K562 (cell line): ENCODE measurements around the gene CNTN2. TPM values are rescaled to one million over a fixed set of nuclear protein-coding genes. Genes with fewer than 3 reads are reported as not detected.

Source experiments
- COPS2 ChIP-seq: fragments of 450-650 bp; conservative IDR thresholded peaks from 2 replicates; pipeline ENCODE4 v1.6.1; 2016; ENCODE audit warnings: mild to moderate bottlenecking, moderate library complexity
- CREM ChIP-seq: IDR thresholded peaks from 2 replicates; pipeline ENCODE4 v1.6.1; 2014; ENCODE audit warnings: antibody characterized with exemption, low read depth
- ETV1 ChIP-seq: fragments of 450-650 bp; conservative IDR thresholded peaks from 2 replicates; pipeline ENCODE4 v1.6.1; 2016; ENCODE audit warnings: missing genetic modification characterization, control low read depth, low read depth, missing compliant biosample characterization
- KDM1A ChIP-seq, 2 experiments: fragments of 450-650 bp; IDR thresholded peaks; 2 replicates each; pipeline ENCODE4 v1.6.1; 2016; ENCODE audit warnings: mild to moderate bottlenecking in 2 of 2
- MAZ ChIP-seq, 2 experiments: fragments of 450-650 bp in 1 of 2; sonication (generic) in 1 of 2; formaldehyde crosslinking; IDR thresholded peaks in 1 of 2; conservative IDR thresholded peaks in 1 of 2; 2 replicates each; pipeline versions ENCODE4 v1.4.0 to v1.5.0; 2020; ENCODE audit warnings: mild to moderate bottlenecking in 1 of 2, missing genetic modification reagents in 1 of 2
- MED1 ChIP-seq: sonication (generic); formaldehyde crosslinking; IDR thresholded peaks from 2 replicates; pipeline ENCODE4 v1.8.1; 2023; ENCODE audit warnings: missing genetic modification reagents, borderline replicate concordance
- SNIP1 ChIP-seq: fragments of 450-650 bp; IDR thresholded peaks from 2 replicates; pipeline ENCODE4 v1.7.1; 2017; ENCODE audit warnings: low read depth, mild to moderate bottlenecking
- TFAM ChIP-seq: fragments of 250-450 bp; sonication (Bioruptor Pico); conservative IDR thresholded peaks from 2 replicates; pipeline ENCODE4 v1.5.0; 2021; ENCODE audit warnings: mild to moderate bottlenecking, moderate library complexity
- ZNF347 ChIP-seq: fragments of 450-650 bp; formaldehyde crosslinking; IDR thresholded peaks from 2 replicates; pipeline ENCODE4 v1.4.0; 2020; ENCODE audit warnings: low read depth, mild to moderate bottlenecking, moderate library complexity
- polyA plus RNA-seq, 8 experiments: library from polyadenylated mRNA; depleted of rRNA in 4 of 8; stranded (reverse) in 5 of 8; unstranded in 3 of 8; fragments of >200 nt; fragmentation: Nextera tagmentation in 2 of 8; fragmentation: Illumina TruSeq in 1 of 8; extraction: Ambion mirVana in 2 of 8; extraction: Trizol in 1 of 8; gene quantifications; 2 replicates each; pipeline versions ENCODE4 v1.2.1 to v1.2.3, GENCODE V29; 2011 to 2014; ENCODE audit warnings: inconsistent platforms in 1 of 8, missing spikeins in 1 of 8
- total RNA-seq, 7 experiments: library from RNA; depleted of rRNA in 6 of 7; stranded (reverse); fragments of >200 nt in 6 of 7; fragmentation: Illumina TruSeq in 2 of 7; extraction: Trizol in 2 of 7; gene quantifications; 2 replicates each; pipeline versions ENCODE4 v1.2.1 to v1.2.3, GENCODE V29; 2011 to 2021; ENCODE audit warnings: low replicate concordance in 1 of 7
- TF ChIP-seq, protein P1 (sequence below), 3 experiments: fragments of 200-800 bp in 1 of 3; sonication (Bioruptor generic) in 1 of 3; sonication (generic) in 1 of 3; formaldehyde crosslinking in 1 of 3; IDR thresholded peaks; 2 replicates each; pipeline versions ENCODE4 v1.6.1 to v1.8.0; 2016 to 2022; ENCODE audit warnings: mild to moderate bottlenecking in 2 of 3, missing compliant biosample characterization in 2 of 3, missing genetic modification characterization in 2 of 3, missing genetic modification reagents in 1 of 3
- TF ChIP-seq, protein P2 (sequence below): fragments of 450-650 bp; formaldehyde crosslinking; IDR thresholded peaks from 2 replicates; pipeline ENCODE4 v1.4.0; 2020; ENCODE audit warnings: mild to moderate bottlenecking, moderate library complexity
- TF ChIP-seq, protein P3 (sequence below): fragments of 250-450 bp; sonication (Bioruptor Pico); IDR thresholded peaks from 2 replicates; pipeline ENCODE4 v1.6.1; 2021; ENCODE audit warnings: mild to moderate bottlenecking

Gene CNTN2
- total and polyA plus RNA-seq, 9 of the 15 experiments (the other 6 are each of a cell fraction or from before 2014, with no cell fraction given): not detected

DNA sequence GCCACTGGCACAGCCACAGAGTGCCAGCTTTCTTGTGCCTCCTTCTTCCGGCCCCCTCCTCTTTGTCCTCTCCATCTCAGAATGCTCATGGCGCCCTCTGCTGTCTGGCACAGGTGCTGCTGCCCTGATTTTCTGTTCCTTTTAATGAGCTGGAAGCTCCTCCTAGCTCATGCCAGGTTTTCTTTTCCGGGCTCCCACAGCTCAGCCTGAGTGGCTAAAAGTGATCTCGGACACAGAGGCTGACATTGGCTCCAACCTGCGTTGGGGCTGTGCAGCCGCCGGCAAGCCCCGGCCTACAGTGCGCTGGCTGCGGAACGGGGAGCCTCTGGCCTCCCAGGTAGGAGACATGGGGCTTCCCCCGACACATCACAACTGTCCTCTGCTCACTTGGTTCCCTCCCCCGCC lies 18.7 kb downstream of the CNTN2 start (continued):
- TF ChIP-seq, protein P1, sequence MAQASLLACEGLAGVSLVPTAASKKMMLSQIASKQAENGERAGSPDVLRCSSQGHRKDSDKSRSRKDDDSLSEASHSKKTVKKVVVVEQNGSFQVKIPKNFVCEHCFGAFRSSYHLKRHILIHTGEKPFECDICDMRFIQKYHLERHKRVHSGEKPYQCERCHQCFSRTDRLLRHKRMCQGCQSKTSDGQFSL (CRISPR knock-in tag; IDR thresholded peaks at IDR 0.05): 0 out of 2 replicates have a peak, but pooled peaks have one; percentile 42
- TF ChIP-seq, protein P1 (tag; IDR thresholded peaks at IDR 0.05): no peak
- TF ChIP-seq, protein P2, sequence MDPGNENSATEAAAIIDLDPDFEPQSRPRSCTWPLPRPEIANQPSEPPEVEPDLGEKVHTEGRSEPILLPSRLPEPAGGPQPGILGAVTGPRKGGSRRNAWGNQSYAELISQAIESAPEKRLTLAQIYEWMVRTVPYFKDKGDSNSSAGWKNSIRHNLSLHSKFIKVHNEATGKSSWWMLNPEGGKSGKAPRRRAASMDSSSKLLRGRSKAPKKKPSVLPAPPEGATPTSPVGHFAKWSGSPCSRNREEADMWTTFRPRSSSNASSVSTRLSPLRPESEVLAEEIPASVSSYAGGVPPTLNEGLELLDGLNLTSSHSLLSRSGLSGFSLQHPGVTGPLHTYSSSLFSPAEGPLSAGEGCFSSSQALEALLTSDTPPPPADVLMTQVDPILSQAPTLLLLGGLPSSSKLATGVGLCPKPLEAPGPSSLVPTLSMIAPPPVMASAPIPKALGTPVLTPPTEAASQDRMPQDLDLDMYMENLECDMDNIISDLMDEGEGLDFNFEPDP (CRISPR knock-in tag): no peak
- TF ChIP-seq SNIP1 (no peak), MED1 (CRISPR knock-in tag) (no peak), KDM1A (IDR thresholded peaks at IDR 0.05) (no peak), ZNF347 (no peak), TFAM (CRISPR knock-in tag) (no peak), CREM (peak; percentile 11; the same call in 1 of the 2 replicates), ETV1 (tag) (peak; percentile 80), MAZ (CRISPR knock-in tag; conservative IDR thresholded peaks at IDR 0.05 in 1 of 2, IDR thresholded peaks at IDR 0.05 in 1 of 2) (peak; percentile 83 to 99; a peak in 3 of 4 replicates), COPS2 (no peak)
- TF ChIP-seq, protein P3, sequence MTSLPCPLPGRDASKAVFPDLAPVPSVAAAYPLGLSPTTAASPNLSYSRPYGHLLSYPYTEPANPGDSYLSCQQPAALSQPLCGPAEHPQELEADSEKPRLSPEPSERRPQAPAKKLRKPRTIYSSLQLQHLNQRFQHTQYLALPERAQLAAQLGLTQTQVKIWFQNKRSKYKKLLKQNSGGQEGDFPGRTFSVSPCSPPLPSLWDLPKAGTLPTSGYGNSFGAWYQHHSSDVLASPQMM: no peak
- TF ChIP-seq, all 486 proteins: peak for 21
